Trophoblast cell (in vitro differentiated cells and primary cell): ENCODE measurements around the gene DNMT3B.

Experiments used
- DNase-seq, 2 donors: peaks; one replicate each; pipeline ENCODE4 v3.0.0-alpha.2; 2016
- H2AFZ ChIP-seq: 2 replicates; pipeline ENCODE4 v1.6.1; 2013; ENCODE audit warnings: low read length, moderate library complexity, mild to moderate bottlenecking; ENCODE audit not compliant: insufficient read depth, poor library complexity
- H2AK5ac ChIP-seq: 2 replicates; pipeline ENCODE4 v1.6.1; 2013; ENCODE audit warnings: mild to moderate bottlenecking, low read length
- H2BK120ac ChIP-seq: 2 replicates; pipeline ENCODE4 v1.6.1; 2013; ENCODE audit warnings: low read length, mild to moderate bottlenecking, moderate library complexity; ENCODE audit not compliant: insufficient read depth, poor library complexity
- H2BK12ac ChIP-seq: 2 replicates; pipeline ENCODE4 v1.6.1; 2013; ENCODE audit warnings: mild to moderate bottlenecking, low read length, moderate library complexity
- H2BK5ac ChIP-seq: 2 replicates; pipeline ENCODE4 v1.6.1; 2013; ENCODE audit warnings: low read length, low read depth, moderate library complexity, mild to moderate bottlenecking; ENCODE audit not compliant: poor library complexity
- H3K14ac ChIP-seq: 2 replicates; pipeline ENCODE4 v1.6.1; 2013; ENCODE audit warnings: mild to moderate bottlenecking, low read length
- H3K18ac ChIP-seq: 2 replicates; pipeline ENCODE4 v1.6.1; 2013; ENCODE audit warnings: mild to moderate bottlenecking, low read length
- H3K23ac ChIP-seq: 2 replicates; pipeline ENCODE4 v1.6.1; 2013; ENCODE audit warnings: low read length
- H3K27ac ChIP-seq: 2 replicates; pipeline ENCODE4 v1.5.1; 2013; ENCODE audit warnings: low read depth, mild to moderate bottlenecking, inconsistent platforms, low read length, moderate library complexity
- H3K27me3 ChIP-seq: 2 replicates; pipeline ENCODE4 v1.6.1; 2013; ENCODE audit warnings: inconsistent platforms, mild to moderate bottlenecking, low read length, moderate library complexity; ENCODE audit not compliant: insufficient read depth
- H3K36me3 ChIP-seq, 2 experiments: 1 replicate in 1 of 2; 2 replicates in 1 of 2; pipeline ENCODE4 v1.6.1; 2013; ENCODE audit warnings: low read length in 2 of 2, mild to moderate bottlenecking in 2 of 2, moderate library complexity in 1 of 2; ENCODE audit not compliant: insufficient read depth in 2 of 2, control insufficient read depth in 1 of 2
- H3K4ac ChIP-seq: 2 replicates; pipeline ENCODE4 v1.6.1; 2013; ENCODE audit warnings: low read depth, mild to moderate bottlenecking, low read length, moderate library complexity
- H3K4me1 ChIP-seq, 2 experiments: 1 replicate in 1 of 2; 2 replicates in 1 of 2; pipeline ENCODE4 v1.6.1; 2013; ENCODE audit warnings: low read length in 2 of 2, mild to moderate bottlenecking in 2 of 2, moderate library complexity in 1 of 2; ENCODE audit not compliant: insufficient read depth in 2 of 2, control insufficient read depth in 1 of 2
- H3K4me2 ChIP-seq: 2 replicates; pipeline ENCODE4 v1.6.1; 2013; ENCODE audit warnings: inconsistent platforms, mild to moderate bottlenecking, low read length, moderate library complexity
- H3K4me3 ChIP-seq: 2 replicates; pipeline ENCODE4 v1.5.1; 2013; ENCODE audit warnings: mild to moderate bottlenecking, low read depth, low read length, inconsistent platforms
- H3K79me1 ChIP-seq: one replicate; pipeline ENCODE4 v1.6.1; 2013; ENCODE audit warnings: low read length
- H3K79me2 ChIP-seq: 2 replicates; pipeline ENCODE4 v1.6.1; 2013; ENCODE audit warnings: low read length, mild to moderate bottlenecking; ENCODE audit not compliant: control insufficient read depth, insufficient read depth, poor library complexity
- H3K9ac ChIP-seq: 2 replicates; pipeline ENCODE4 v1.6.1; 2013; ENCODE audit warnings: mild to moderate bottlenecking, low read length
- H3K9me3 ChIP-seq: 2 replicates; pipeline ENCODE4 v1.6.1; 2013; ENCODE audit warnings: low read depth, mild to moderate bottlenecking, control low read depth, inconsistent platforms, low read length; ENCODE audit not compliant: insufficient read depth
- H4K12ac ChIP-seq: 2 replicates; pipeline ENCODE4 v1.6.1; 2013; ENCODE audit warnings: low read depth, mild to moderate bottlenecking, low read length, moderate library complexity
- H4K8ac ChIP-seq: 2 replicates; pipeline ENCODE4 v1.6.1; 2013; ENCODE audit warnings: low read depth, mild to moderate bottlenecking, low read length, moderate library complexity
- H4K91ac ChIP-seq: one replicate; pipeline ENCODE4 v1.6.1; 2013; ENCODE audit warnings: low read depth, mild to moderate bottlenecking, low read length, moderate library complexity
- WGBS: extraction: QIAGEN DNeasy Blood & Tissue Kit; methylation state at CpG from one replicate; pipeline ENCODE4 v1.1.7; 2013; ENCODE audit warnings: missing lambda C conversion rate; ENCODE audit not compliant: insufficient read length, insufficient coverage; ENCODE audit errors: extremely low coverage; 5-methylcytosine and 5-hydroxymethylcytosine counted together

DNMT3B gene

DNA sequence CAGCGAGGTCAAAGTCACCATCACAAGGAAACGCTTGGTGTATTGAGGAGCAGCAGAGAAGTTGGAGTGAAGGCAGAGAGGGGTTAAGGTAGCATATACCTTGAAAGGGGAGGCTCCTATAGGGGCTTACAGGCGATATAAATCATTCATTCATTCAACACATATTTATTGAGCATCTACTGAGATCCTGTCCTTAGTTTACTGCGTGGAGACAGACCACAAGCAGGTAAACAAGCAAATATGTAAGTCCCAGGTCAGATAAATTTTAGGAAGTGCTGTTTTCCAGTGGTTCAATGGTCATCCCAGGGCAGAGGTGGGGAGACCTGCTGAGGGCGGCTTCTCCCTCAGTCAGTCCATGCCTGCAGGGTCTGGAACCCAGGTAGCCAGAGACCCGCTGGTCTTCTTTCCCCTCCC lies 761 bp upstream of the DNMT3B start:
- peak overlapping the region; percentile 84 for H4K91ac ChIP-seq
- H3K27me3 ChIP-seq, result no peaks in the 10 kb centered on the region
- peak overlapping the region; percentile 69 for H3K4me3 ChIP-seq
- no peak overlapping the region for H4K12ac ChIP-seq
- H2AK5ac ChIP-seq, result no peak overlapping the region
- H2BK5ac ChIP-seq, result peak overlapping the region; percentile 66
- H3K79me1 ChIP-seq, result peaks cover 20% of the 10 kb centered on the region
- peaks cover 9 to 21% of the 10 kb centered on the region in 2 experiments for H3K4me1 ChIP-seq
- WGBS, result no CpG with 5 or more reads among the region's 6 CpGs
- peak overlapping the region; percentile 92 for H3K4me2 ChIP-seq
- H3K9ac ChIP-seq, result no peak overlapping the region
- peak overlapping the region; percentile 55 for H3K18ac ChIP-seq
- H3K14ac ChIP-seq, result no peak overlapping the region
- peak overlapping the region; percentile 85 for H2AFZ ChIP-seq
- no peak overlapping the region for H2BK12ac ChIP-seq
- peak overlapping the region; percentile 37 for H3K27ac ChIP-seq
- peaks cover 28% of the 10 kb centered on the region for H3K79me2 ChIP-seq
- no peaks in the 10 kb centered on the region for H3K9me3 ChIP-seq
- peak overlapping the region; percentile 76 for H4K8ac ChIP-seq
- H3K4ac ChIP-seq, result peak overlapping the region; percentile 72
- H3K36me3 ChIP-seq, result no peaks in the 10 kb centered on the region
- no peak overlapping the region for H3K23ac ChIP-seq
- DNase-seq, result no peak
- peak overlapping the region; percentile 67 for H2BK120ac ChIP-seq

DNA sequence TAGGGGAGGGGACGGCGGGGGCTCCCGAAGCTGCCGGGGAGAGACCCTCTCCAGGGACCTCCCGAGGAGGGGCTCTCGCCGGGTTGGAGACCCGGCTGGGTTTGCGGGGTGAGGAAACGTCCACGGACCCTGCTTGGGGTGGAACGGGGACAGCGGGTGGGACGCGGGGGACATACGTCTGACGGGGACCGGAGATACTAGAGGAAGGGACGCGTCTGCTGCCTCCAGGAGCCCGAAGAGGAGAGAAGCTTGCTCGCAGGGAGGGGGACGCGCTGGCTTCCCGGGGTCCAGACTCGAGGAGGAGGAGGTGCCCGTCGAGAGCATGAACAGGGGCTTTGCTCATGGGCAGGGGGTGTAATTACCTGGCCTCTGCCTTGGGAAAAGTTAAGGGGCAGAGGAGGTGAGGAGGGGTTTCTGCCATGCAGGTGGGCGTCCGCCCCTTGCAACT lies 593 bp downstream of the DNMT3B start:
- H2AFZ ChIP-seq, result peak overlapping the region; percentile 42
- peak overlapping the region; percentile 34 for H2BK120ac ChIP-seq
- H2AK5ac ChIP-seq, result peak overlapping the region; percentile 21
- H3K9me3 ChIP-seq, result no peaks in the 10 kb centered on the region
- peak overlapping the region; percentile 63 for H3K27ac ChIP-seq
- no peak overlapping the region for H3K23ac ChIP-seq
- H3K14ac ChIP-seq, result peak overlapping the region; percentile 72
- H3K18ac ChIP-seq, result peak overlapping the region; percentile 75
- H3K4me1 ChIP-seq, result peaks cover 9 to 21% of the 10 kb centered on the region in 2 experiments
- H4K91ac ChIP-seq, result peak overlapping the region; percentile 67
- peak overlapping the region; percentile 37 for H2BK5ac ChIP-seq
- peaks cover 20% of the 10 kb centered on the region for H3K79me1 ChIP-seq
- H3K36me3 ChIP-seq, result no peaks in the 10 kb centered on the region
- H3K4me2 ChIP-seq, result peak overlapping the region; percentile 95
- no CpG with 5 or more reads among the region's 30 CpGs for WGBS
- H3K79me2 ChIP-seq, result peaks cover 33% of the 10 kb centered on the region
- no peak overlapping the region for H2BK12ac ChIP-seq
- peak in 1 of 2 donors; percentile 4 for DNase-seq
- H3K4me3 ChIP-seq, result peak overlapping the region; percentile 82
- peak overlapping the region; percentile 64 for H3K4ac ChIP-seq
- H4K12ac ChIP-seq, result no peak overlapping the region
- H3K27me3 ChIP-seq, result no peaks in the 10 kb centered on the region
- H4K8ac ChIP-seq, result peak overlapping the region; percentile 2
- H3K9ac ChIP-seq, result peak overlapping the region; percentile 76

DNA sequence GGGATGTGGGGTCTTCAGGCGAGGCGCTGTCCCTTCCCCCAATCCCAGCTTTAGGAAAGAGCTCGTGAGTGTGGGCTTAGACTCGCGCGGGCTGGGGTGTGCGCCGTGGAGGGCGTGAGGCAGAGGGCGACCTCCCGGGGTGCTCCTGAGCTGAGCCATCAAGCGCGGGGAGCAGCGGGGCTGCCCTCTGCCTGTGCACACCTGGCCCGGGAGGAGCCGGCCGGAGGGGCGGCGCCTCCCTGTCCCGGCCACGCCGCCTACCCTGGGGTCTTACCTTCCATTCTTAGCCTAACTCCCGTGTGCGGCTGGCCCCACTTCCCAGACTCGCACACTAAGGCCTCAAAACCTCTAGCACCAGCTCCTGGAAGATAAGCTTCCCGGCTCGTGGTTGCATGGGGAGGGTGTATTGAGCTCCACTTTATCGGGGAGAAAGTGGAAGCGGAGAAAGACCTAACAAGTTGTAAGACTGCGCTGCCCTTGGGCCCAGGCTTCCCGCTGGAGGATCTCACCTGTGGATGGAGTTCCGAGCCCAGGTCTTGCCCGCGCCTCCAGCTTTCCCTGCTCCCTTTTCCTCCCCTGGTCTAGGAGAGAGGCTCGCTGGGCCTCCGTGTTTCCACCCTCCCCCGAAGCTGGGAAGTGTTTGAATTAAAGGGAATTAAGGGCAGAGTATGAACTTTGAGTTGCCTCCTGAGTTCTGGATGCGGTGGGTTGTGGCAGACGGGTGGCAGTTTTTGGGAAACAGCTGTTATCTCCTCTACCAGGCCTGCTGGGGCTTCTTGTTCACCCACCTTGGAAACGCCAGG lies 1.2 kb downstream of the DNMT3B start:
- Histone ChIP-seq H3K9me3 (no peaks in the 10 kb centered on the region), H2AK5ac (no peak overlapping the region), H3K79me2 (peaks cover 33% of the 10 kb centered on the region), H3K4ac (peak overlapping the region; percentile 64), H3K18ac (peak overlapping the region; percentile 75), H3K27me3 (no peaks in the 10 kb centered on the region), H3K4me3 (peak overlapping the region; percentile 82), H2BK120ac (no peak overlapping the region), H3K23ac (no peak overlapping the region), H3K36me3 (no peaks in the 10 kb centered on the region), H4K8ac (peak overlapping the region; percentile 2), H4K12ac (no peak overlapping the region), H3K79me1 (peaks cover 20% of the 10 kb centered on the region), H4K91ac (peak overlapping the region; percentile 67), H3K27ac (no peak overlapping the region), H2BK12ac (no peak overlapping the region), H2AFZ (peak overlapping the region; percentile 42), H3K9ac (peak overlapping the region; percentile 76), H2BK5ac (peak overlapping the region; percentile 20), H3K4me2 (peak overlapping the region; percentile 95), H3K4me1 (peaks cover 9 to 21% of the 10 kb centered on the region in 2 experiments), H3K14ac (peak overlapping the region; percentile 72)
- DNase-seq, result peak in 1 of 2 donors; percentile 13
- no CpG with 5 or more reads among the region's 40 CpGs for WGBS

DNA sequence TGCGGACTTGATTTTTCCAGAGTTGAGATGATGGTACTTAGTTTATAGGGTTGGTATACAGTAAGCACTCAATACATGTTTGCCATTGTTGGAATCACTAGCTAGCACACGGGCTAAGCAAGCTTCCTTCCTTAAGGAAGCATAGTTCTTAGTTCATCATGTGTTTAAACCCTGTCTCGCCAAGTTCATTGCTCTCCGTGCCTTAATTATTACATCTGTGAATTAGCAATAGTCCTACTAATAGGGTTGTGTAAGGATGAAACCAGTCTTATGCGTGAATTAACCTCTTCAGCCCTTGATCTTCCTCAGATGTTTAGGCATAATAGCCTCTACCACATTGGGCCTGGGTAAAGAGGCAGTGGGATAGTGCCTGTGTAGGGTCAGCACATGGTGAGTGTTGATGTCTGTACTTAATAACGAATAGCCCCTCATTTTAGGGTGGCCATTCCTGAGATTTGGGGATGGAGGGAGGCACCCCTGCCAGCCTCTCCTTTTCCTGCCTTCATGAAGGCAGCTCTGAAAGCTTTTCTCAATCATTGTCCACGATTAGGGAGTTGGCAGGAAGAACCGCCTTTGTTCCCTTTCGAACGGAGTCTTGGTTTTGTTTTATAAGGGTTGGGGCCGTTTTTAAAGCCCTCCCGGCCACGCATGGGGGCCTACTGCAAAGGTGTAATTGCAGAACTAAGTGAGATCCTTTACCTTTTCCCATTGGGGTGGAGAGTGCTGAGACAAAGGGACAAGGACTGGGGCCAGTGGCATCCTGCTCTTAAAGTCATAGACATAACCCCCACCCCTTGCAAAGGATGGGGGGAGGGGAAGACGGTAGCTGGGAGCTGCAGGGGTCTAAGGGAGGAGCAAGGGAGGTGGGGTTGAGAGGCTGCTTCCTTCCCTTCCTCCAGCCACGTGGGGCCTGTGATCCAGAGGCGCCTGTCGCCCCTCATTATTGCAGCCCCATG lies 2.1 kb downstream of the DNMT3B start:
- Histone ChIP-seq H3K18ac (peak overlapping the region; percentile 26), H3K4ac (peak overlapping the region; percentile 64), H2BK5ac (no peak overlapping the region), H3K36me3 (peaks cover 2 to 3% of the 10 kb centered on the region in 2 experiments), H2BK120ac (no peak overlapping the region), H2AK5ac (no peak overlapping the region), H3K4me3 (peak overlapping the region; percentile 82), H3K79me2 (peaks cover 38% of the 10 kb centered on the region), H4K8ac (peak overlapping the region; percentile 11), H2BK12ac (no peak overlapping the region), H3K4me1 (peaks cover 9 to 21% of the 10 kb centered on the region in 2 experiments), H3K79me1 (peaks cover 20% of the 10 kb centered on the region), H3K9ac (no peak overlapping the region), H3K27me3 (no peaks in the 10 kb centered on the region), H3K23ac (no peak overlapping the region), H3K14ac (peak overlapping the region; percentile 22), H4K91ac (no peak overlapping the region), H3K4me2 (peak overlapping the region; percentile 95), H2AFZ (no peak overlapping the region), H3K27ac (no peak overlapping the region), H3K9me3 (no peaks in the 10 kb centered on the region), H4K12ac (no peak overlapping the region)
- no peak for DNase-seq
- no CpG with 5 or more reads among the region's 17 CpGs for WGBS
